AG09319 (cell line): ENCODE data around the gene BCAN.

Experiments
- DNase-seq: peaks from one replicate; pipeline ENCODE4 v3.0.0-alpha.2; 2010; ENCODE audit warnings: low read depth; ENCODE audit errors: extremely low read depth
- TF ChIP-seq, protein P1 (sequence below): IDR thresholded peaks from 2 replicates; pipeline ENCODE4 v1.5.1; 2011; ENCODE audit warnings: low read depth, mild to moderate bottlenecking, inconsistent platforms, low read length, moderate library complexity

BCAN gene

DNA sequence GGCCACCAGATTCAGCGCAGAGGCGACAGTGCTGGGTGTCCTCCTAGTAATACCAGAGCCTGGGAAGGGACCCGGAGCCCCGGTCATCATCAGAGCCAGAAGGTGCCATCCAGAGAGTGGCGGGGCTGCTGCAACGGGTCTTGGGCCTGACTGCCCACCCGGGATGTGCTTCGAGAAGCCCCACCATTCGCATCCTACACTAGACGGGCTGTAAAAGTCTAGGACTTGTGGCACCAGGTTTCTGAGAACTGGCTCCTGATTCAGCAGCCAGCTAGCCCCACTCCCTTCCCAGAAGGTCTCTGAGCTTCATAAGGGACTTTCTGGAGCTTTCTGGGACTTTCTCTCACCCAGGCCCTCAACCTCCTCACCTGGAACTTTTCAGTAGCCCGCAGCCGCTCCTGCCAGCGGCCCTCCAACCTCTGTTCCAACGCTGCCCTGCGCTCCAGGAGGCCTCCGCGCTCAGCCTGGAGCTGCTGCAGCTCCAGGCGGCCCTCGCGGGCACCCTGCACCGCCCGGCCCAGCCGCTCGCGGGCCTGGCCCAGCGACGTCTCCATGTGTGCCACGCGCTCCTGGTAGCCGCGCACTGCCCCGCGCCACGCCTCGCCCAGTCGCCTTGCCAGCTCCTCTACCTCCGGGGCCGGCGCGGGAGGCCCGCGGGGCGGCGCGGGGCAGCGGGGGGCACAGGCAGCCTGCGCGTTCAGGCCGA is 34.4 kb downstream of the BCAN start:
- no peak for DNase-seq
- TF ChIP-seq, protein P1, sequence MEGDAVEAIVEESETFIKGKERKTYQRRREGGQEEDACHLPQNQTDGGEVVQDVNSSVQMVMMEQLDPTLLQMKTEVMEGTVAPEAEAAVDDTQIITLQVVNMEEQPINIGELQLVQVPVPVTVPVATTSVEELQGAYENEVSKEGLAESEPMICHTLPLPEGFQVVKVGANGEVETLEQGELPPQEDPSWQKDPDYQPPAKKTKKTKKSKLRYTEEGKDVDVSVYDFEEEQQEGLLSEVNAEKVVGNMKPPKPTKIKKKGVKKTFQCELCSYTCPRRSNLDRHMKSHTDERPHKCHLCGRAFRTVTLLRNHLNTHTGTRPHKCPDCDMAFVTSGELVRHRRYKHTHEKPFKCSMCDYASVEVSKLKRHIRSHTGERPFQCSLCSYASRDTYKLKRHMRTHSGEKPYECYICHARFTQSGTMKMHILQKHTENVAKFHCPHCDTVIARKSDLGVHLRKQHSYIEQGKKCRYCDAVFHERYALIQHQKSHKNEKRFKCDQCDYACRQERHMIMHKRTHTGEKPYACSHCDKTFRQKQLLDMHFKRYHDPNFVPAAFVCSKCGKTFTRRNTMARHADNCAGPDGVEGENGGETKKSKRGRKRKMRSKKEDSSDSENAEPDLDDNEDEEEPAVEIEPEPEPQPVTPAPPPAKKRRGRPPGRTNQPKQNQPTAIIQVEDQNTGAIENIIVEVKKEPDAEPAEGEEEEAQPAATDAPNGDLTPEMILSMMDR: no peak

DNA sequence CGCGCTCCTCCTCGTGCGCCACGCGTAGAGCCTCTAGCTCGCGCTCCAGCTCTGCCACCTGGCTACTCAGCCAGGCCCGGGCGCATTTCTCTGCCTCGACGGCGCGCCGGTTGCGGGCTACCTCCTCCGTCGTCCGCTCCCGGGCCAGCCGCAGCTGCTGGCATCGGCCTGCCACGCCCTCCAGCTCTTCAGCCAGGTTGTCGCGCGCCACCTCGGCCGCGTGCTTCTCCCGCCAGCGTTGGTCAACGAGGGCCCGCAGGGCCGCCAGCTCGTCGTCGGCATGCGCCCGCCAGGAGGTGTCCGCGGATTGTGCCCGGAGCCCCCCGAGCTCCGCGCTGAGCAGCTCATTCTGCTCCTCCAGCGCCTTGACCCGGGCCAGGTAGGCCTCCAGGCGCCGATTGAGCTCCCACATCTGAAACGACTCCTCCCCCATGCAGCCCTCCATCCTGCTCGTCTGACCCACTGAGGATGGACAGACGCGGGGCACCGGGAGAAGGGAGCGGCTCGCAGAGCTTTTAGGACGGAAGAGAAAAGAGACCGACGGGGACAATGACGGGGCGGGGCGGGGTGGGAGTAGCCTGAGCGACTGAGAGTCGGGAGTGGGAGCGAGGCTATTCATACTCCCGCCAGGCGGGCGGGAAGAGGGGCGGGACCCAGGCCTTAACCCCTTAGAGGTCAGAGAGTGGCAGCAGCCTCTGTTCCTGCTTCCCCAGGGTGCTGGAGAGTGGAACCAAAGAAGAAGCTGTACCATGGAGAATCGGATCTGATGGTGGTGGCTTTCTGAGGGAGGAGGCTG is 35.1 kb downstream of the BCAN start, which contains the start of gene NES:
Gene NES (minus strand): TSS at position 588 of the 796 bp plus-strand sequence. CDS start 143 bp downstream, at position 445.
- DNase-seq: no peak
- TF ChIP-seq, protein P1: no peak

DNA sequence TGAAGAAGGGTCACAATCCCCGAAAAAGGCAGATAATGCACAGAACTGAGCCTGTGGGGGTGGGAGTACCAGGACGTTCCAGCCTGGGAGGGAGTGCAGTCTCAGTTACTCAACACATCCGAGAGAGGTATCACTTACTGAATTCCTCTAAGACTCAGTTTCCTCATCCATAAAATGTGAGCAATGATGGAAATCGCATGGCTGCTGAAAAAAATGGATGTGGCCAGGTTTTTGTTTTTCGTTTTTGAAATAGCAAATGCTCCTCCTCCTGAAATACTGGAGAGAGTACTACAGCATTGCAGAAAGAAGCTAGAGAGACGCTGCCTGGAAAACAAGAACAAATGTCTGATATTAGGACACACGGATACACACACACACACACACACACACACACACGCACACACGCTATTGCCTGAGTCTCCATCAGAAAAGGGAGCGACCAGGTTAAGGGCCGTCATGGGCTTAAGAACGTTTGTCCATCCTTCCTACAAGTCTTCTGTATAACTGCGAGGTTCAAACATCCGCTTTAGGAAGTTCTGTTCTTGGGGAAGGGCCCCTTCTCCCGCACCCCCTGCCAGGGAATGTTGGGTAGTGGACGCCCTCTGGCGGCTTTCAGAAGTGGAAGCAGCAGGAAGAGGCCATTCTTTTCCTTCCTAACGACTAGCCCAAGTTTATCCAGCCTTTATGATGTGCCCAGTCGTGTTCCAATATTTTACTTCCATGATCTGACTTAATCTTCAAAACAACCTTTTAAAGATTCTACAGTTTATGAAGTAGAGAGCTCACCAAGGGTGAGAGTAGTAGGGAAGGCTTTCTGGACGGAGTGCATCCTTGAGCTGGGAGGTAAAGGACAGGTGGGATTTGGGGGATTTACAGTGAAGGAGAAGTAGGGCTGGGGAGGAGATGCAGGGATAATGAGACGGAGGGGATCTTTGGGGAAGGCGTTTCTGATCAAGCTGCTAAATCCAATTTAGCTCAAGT is 36.0 kb downstream of the BCAN start:
- DNase-seq: peak; percentile 63
- TF ChIP-seq, protein P1: peak; percentile 93

DNA sequence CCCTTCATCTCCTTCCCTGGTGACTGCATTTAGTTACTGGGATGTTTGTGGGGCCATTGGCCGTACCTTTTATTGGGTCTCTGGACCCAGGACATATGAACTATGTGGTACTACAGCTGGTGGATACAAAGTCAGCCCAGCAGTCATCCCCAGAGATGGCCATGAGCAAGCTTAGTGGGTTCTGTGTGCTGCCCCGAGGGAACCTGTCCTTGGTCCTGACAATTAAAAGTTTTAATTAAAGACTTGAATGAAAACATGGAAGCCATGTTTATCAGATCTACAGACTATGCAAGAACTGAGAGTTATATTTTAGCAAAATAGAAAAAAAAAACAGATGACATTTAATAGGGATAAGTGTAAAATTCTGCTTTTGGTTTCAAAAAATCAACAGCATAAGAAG is 38.1 kb downstream of the BCAN start:
- DNase-seq: no peak
- TF ChIP-seq, protein P1: no peak

DNA sequence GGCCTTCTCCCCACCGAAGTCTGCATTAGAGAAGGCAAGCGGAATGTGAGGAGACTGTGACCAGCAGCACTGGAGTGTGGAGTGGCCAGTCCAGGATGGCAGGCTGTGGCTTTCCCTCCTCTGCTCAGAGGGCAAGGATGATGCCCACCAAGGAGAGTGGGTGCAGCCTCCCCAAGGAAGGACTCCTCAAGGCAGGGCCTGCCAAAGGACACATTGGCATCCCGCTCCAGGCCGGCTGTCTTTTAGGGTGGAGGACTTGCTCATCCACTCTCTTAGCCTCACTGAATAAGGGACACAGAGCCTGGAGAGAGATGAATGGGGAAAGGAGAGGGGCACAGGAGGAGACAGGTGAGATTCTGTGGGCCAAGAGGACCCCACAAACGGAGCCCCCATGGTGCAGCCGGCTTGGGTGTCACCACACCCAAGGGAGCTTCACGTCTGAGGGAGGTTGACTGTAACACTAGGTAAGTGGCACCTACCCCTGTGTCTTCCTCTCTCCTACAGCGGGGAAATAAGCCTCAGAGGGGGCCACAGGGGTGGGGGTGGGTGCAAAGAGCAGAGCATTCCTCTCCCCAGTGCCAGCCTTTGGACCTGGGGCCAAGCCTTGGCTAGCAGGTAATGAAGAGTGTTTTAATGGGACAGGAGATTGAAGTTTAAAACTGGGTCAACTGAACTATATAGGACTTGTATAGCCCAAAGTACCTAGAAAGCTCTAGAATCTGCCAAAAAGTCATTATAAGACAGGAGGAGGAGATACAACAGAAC is 39.5 kb downstream of the BCAN start:
- DNase-seq: no peak
- TF ChIP-seq, protein P1: no peak

DNA sequence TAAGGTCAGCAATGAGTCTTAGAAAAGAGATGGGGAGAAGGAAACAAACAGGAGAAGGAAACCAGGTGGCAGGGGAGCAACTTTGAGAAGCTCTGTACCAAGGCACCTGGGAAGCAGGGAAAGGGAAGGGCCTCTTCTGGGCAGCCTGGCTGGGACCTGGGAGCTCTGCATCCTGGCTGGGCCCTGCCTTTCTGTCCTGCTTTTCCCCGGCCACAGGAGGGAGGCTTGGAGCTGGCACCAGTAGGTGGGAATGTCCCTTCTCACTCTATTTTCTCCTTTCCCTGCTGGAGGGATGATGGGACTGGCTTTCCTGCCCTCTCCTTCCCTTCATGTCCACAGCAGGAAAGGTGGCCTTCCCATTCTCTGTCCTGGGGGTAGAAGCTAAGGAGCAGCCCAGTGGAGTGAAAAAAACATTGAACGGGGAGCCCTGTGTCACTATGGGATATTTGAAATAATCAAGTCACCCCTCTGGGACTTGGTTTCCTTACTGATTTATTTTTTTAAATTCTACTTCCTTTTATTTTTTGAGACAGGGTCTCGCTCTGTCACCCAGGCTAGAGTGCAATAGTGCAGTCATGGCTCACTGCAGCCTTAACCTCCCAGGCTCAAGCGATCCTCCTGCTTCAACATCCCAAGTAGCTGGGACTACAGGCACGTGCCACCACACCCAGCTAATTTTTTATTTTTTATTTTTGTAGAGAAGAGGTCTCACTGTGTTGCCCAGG is 40.4 kb downstream of the BCAN start:
- TF ChIP-seq, protein P1: no peak
- DNase-seq: no peak
